Activated B cell treated with CpG ODN at 0.5 μM for 24 hours (primary cell): ENCODE measurements around the gene GRM7. TPM values are rescaled to one million over a fixed set of nuclear protein-coding genes. Genes with fewer than 3 reads are reported as not detected.

Experiments
- ATAC-seq: fragments of 200-7000 bp; cut with Tn5 transposase; one replicate; pipeline ENCODE4 v1.10.0; 2021; ENCODE audit warnings: low read depth, mild to moderate bottlenecking, moderate library complexity
- CTCF ChIA-PET: fragments of 350-600 bp; sonication (Branson Sonifier 250); formaldehyde crosslinking; loops from one replicate; lab custom pipeline; 2021; ENCODE audit warnings: antibody characterized with exemption; lab: Charles Lee
- POLR2A ChIA-PET: fragments of 350-600 bp; sonication (Branson Sonifier 250); formaldehyde crosslinking; loops from one replicate; lab custom pipeline; 2021; ENCODE audit warnings: antibody characterized with exemption; lab: Charles Lee
- DNase-seq: peaks from one replicate; pipeline ENCODE4 v3.0.0; 2022
- H3K27ac Mint-ChIP-seq: one replicate; pipeline ENCODE4 v1.8.0; 2020; ENCODE audit warnings: mixed read lengths
- H3K27me3 Mint-ChIP-seq: one replicate; pipeline ENCODE4 v1.8.0; 2021; ENCODE audit warnings: mixed read lengths
- H3K36me3 Mint-ChIP-seq: one replicate; pipeline ENCODE4 v1.8.0; 2021; ENCODE audit warnings: low read depth, mixed read lengths
- H3K4me1 Mint-ChIP-seq: one replicate; pipeline ENCODE4 v1.8.0; 2021; ENCODE audit warnings: mixed read lengths
- H3K4me3 Mint-ChIP-seq: one replicate; pipeline ENCODE4 v1.8.0; 2020; ENCODE audit warnings: mild to moderate bottlenecking, mixed read lengths
- H3K9me3 Mint-ChIP-seq: one replicate; pipeline ENCODE4 v1.8.0; 2020; ENCODE audit warnings: mixed read lengths
- CTCF ChIP-seq: fragments of 200-600 bp; IDR thresholded peaks from one replicate; pipeline ENCODE4 v1.8.0; 2022; ENCODE audit warnings: antibody characterized with exemption, mild to moderate bottlenecking
- intact Hi-C: fragments of 100-400 bp; cut with micrococcal nuclease; formaldehyde crosslinking; loops from one replicate; pipeline ENCODE4 v1.15.1; 2024
- total RNA-seq: library from RNA; stranded (reverse); gene quantifications from 2 replicates; pipeline ENCODE4 v1.2.3, GENCODE V29; 2022

Gene GRM7
- total RNA-seq, 1 donor from 2014 or later: not detected

- H3K27me3 Mint-ChIP-seq: no peaks in the 10 kb centered on the region
- intact Hi-C loops: no loop called here
- ChIA-PET CTCF (no interaction called here), POLR2A (no interaction called here)
- no peak for DNase-seq
- no peaks in the 10 kb centered on the region for H3K36me3 Mint-ChIP-seq
- no peaks in the 10 kb centered on the region for H3K9me3 Mint-ChIP-seq
- no peak for ATAC-seq
- no peak overlapping the region for H3K27ac Mint-ChIP-seq
- H3K4me3 Mint-ChIP-seq: no peak overlapping the region
- H3K4me1 Mint-ChIP-seq: no peaks in the 10 kb centered on the region
- TF ChIP-seq CTCF: no peak
Measured at GRCh38 chr3:7188551-7188950, 327.6 kb downstream of the GRM7 start.

- Mint-ChIP-seq H3K27me3 (no peaks in the 10 kb centered on the region), H3K9me3 (no peaks in the 10 kb centered on the region), H3K36me3 (no peaks in the 10 kb centered on the region), H3K4me1 (no peaks in the 10 kb centered on the region), H3K27ac (no peak overlapping the region), H3K4me3 (no peak overlapping the region)
- intact Hi-C loops: no loop called here
- DNase-seq: no peak
- ChIA-PET POLR2A (no interaction called here), CTCF (no interaction called here)
- no peak for TF ChIP-seq CTCF
- no peak for ATAC-seq
Measured at GRCh38 chr3:7190095-7190494, 329.2 kb downstream of the GRM7 start.

GRCh38 chr3:7193269-7193668 is 332.4 kb downstream of the GRM7 start:
- H3K9me3 Mint-ChIP-seq: no peaks in the 10 kb centered on the region
- CTCF ChIA-PET: no interaction called here

GRCh38 chr3:7194071-7194835 is 333.3 kb downstream of the GRM7 start:
- ATAC-seq (no peak), DNase-seq (no peak)
- no peak for TF ChIP-seq CTCF
- no peaks in the 10 kb centered on the region for H3K27me3 Mint-ChIP-seq
- H3K9me3 Mint-ChIP-seq: no peaks in the 10 kb centered on the region
- intact Hi-C loops: no loop called here
- ChIA-PET POLR2A (no interaction called here), CTCF (no interaction called here)
- no peak overlapping the region for H3K27ac Mint-ChIP-seq
- H3K4me1 Mint-ChIP-seq: no peaks in the 10 kb centered on the region
- H3K4me3 Mint-ChIP-seq: no peak overlapping the region
- H3K36me3 Mint-ChIP-seq: no peaks in the 10 kb centered on the region

More at GRCh38 chr3:7193269-7193668, 332.4 kb downstream of the GRM7 start:
- TF ChIP-seq CTCF: no peak
- no peak for ATAC-seq
- Mint-ChIP-seq H3K36me3 (no peaks in the 10 kb centered on the region), H3K4me3 (no peak overlapping the region), H3K27me3 (no peaks in the 10 kb centered on the region), H3K4me1 (no peaks in the 10 kb centered on the region), H3K27ac (no peak overlapping the region)
- no peak for DNase-seq
- intact Hi-C loops: no loop called here
- POLR2A ChIA-PET: no interaction called here

- DNase-seq: no peak
- no peaks in the 10 kb centered on the region for H3K36me3 Mint-ChIP-seq
- no peak for ATAC-seq
- TF ChIP-seq CTCF: no peak
- no peak overlapping the region for H3K4me3 Mint-ChIP-seq
- ChIA-PET CTCF (no interaction called here), POLR2A (no interaction called here)
- H3K27me3 Mint-ChIP-seq: no peaks in the 10 kb centered on the region
- intact Hi-C loops: no loop called here
- H3K9me3 Mint-ChIP-seq: no peaks in the 10 kb centered on the region
- no peak overlapping the region for H3K27ac Mint-ChIP-seq
- H3K4me1 Mint-ChIP-seq: no peaks in the 10 kb centered on the region
Measured at GRCh38 chr3:7195934-7196333, 335.0 kb downstream of the GRM7 start.
